Measurements from ENCODE around the gene VIL1. TPM values are rescaled to one million over a fixed set of nuclear protein-coding genes. Genes with fewer than 3 reads are reported as not detected.

VIL1 gene
- total RNA-seq, 1 experiment from 2014 or later, result not detected

GRCh38 chr2:218501665-218502064, 82.7 kb downstream of the VIL1 start:
- H3K27me3 ChIP-seq, result no peaks in the 10 kb centered on the region
- peaks cover 25% of the 10 kb centered on the region for H3K36me3 ChIP-seq
- H3K4me3 ChIP-seq, result no peak overlapping the region
- H3K9me3 ChIP-seq, result no peaks in the 10 kb centered on the region
- DNase-seq, result no peak

Other genes with a start within 250 kb of the VIL1 start
- gene ARPC2, start 201.9 kb upstream of the VIL1 start, total RNA-seq (2014; rRNA removed; shearing (Covaris generic); ENCODE audit: low replicate concordance), result 505 and 549 TPM in 2 replicates
- gene GPBAR1, start 158.1 kb upstream of the VIL1 start, total RNA-seq (2014; rRNA removed; shearing (Covaris generic); ENCODE audit: low replicate concordance), result not detected in 2 replicates
- 112 TPM in 2 replicates for gene AAMP, start 149.0 kb upstream of the VIL1 start, total RNA-seq (2014; rRNA removed; shearing (Covaris generic); ENCODE audit: low replicate concordance)
- gene PNKD, start 148.6 kb upstream of the VIL1 start, total RNA-seq (2014; rRNA removed; shearing (Covaris generic); ENCODE audit: low replicate concordance), result 21.5 and 40.8 TPM in 2 replicates
- gene TMBIM1, start 126.6 kb upstream of the VIL1 start, total RNA-seq (2014; rRNA removed; shearing (Covaris generic); ENCODE audit: low replicate concordance), result 81.0 and 125 TPM in 2 replicates
- not detected in 2 replicates for gene CATIP, start 62.3 kb upstream of the VIL1 start, total RNA-seq (2014; rRNA removed; shearing (Covaris generic); ENCODE audit: low replicate concordance)
- 0.03 TPM in 1 of 2 replicates, not detected in the other for gene SLC11A1, start 36.9 kb upstream of the VIL1 start, total RNA-seq (2014; rRNA removed; shearing (Covaris generic); ENCODE audit: low replicate concordance)
- 82.9 and 84.6 TPM in 2 replicates for gene CTDSP1, start 19.3 kb upstream of the VIL1 start, total RNA-seq (2014; rRNA removed; shearing (Covaris generic); ENCODE audit: low replicate concordance)
- 4.9 and 6.8 TPM in 2 replicates for gene USP37, start 149.2 kb downstream of the VIL1 start, total RNA-seq (2014; rRNA removed; shearing (Covaris generic); ENCODE audit: low replicate concordance)
- 115 and 131 TPM in 2 replicates for gene CNOT9, start 149.7 kb downstream of the VIL1 start, total RNA-seq (2014; rRNA removed; shearing (Covaris generic); ENCODE audit: low replicate concordance)
- gene PLCD4, start 188.8 kb downstream of the VIL1 start, total RNA-seq (2014; rRNA removed; shearing (Covaris generic); ENCODE audit: low replicate concordance), result 0.74 and 1.2 TPM in 2 replicates
- gene ZNF142, start 240.5 kb downstream of the VIL1 start, total RNA-seq (2014; rRNA removed; shearing (Covaris generic); ENCODE audit: low replicate concordance), result 2.1 and 2.6 TPM in 2 replicates
- 22.3 and 53.1 TPM in 2 replicates for gene BCS1L, start 240.6 kb downstream of the VIL1 start, total RNA-seq (2014; rRNA removed; shearing (Covaris generic); ENCODE audit: low replicate concordance)